ENCODE results near the gene ATG9A. TPM values are rescaled to one million over a fixed set of nuclear protein-coding genes. Genes with fewer than 3 reads are reported as not detected.

Gene ATG9A
- total and polyA plus RNA-seq, 9 of the 15 experiments (the other 6 are each of a cell fraction or from before 2014, with no cell fraction given): 0.25 to 65.6 (median 23.4) TPM

DNA sequence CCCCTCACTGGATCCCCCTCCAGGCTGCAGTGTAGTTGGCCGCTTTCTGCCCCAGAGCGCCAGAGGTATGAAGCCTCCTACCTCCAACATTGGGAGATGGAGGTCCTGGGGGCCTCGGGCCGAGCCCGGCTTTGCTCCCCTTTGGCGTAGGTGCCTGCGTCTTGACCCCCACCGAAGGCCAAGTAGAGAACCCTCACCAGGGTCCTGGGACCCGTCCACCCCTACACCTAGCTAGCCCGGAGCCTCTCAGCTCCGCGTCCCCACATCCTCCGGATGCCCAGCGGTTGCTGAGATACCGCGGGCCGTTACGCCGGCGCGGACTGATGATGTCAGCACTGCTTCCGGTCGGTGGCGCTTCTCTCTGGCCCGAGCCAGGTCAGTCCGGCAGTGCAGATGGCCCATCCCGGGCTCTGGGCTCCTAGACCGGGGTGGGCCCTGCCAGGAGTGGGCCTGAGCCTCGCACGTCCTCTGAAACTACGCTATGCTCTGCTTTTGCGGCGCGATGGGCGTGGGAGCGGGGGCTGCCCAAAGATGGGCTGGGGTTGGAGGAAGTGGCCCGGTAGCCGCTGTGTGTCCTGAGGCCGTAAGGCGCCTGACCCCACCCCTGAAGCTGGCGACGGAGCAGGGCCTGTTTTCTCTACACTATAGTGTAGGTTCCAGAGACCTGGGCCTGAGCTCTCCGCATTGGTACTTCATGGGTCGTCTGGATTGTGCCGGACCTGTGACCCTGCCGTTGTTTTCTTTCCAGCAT, 15.9 kb upstream of the ATG9A start, which contains the start of the genes GLB1L and STK16 (continued):
- TF ChIP-seq, protein P1, sequence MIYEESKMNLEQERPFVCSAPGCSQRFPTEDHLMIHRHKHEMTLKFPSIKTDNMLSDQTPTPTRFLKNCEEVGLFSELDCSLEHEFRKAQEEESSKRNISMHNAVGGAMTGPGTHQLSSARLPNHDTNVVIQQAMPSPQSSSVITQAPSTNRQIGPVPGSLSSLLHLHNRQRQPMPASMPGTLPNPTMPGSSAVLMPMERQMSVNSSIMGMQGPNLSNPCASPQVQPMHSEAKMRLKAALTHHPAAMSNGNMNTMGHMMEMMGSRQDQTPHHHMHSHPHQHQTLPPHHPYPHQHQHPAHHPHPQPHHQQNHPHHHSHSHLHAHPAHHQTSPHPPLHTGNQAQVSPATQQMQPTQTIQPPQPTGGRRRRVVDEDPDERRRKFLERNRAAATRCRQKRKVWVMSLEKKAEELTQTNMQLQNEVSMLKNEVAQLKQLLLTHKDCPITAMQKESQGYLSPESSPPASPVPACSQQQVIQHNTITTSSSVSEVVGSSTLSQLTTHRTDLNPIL (CRISPR knock-in tag; IDR thresholded peaks at IDR 0.05): no peak
- peak; percentile 46 for TF ChIP-seq CCNT2 (IDR thresholded peaks at IDR 0.05; ENCODE audit: borderline replicate concordance, extremely low read depth, insufficient read length, low read depth, low read length)
- TF ChIP-seq, protein P2, sequence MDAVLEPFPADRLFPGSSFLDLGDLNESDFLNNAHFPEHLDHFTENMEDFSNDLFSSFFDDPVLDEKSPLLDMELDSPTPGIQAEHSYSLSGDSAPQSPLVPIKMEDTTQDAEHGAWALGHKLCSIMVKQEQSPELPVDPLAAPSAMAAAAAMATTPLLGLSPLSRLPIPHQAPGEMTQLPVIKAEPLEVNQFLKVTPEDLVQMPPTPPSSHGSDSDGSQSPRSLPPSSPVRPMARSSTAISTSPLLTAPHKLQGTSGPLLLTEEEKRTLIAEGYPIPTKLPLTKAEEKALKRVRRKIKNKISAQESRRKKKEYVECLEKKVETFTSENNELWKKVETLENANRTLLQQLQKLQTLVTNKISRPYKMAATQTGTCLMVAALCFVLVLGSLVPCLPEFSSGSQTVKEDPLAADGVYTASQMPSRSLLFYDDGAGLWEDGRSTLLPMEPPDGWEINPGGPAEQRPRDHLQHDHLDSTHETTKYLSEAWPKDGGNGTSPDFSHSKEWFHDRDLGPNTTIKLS (IDR thresholded peaks at IDR 0.05; ENCODE audit: borderline replicate concordance, low read depth): peak; percentile 44; the same call in 1 of the 2 replicates
- TF ChIP-seq, protein P3, sequence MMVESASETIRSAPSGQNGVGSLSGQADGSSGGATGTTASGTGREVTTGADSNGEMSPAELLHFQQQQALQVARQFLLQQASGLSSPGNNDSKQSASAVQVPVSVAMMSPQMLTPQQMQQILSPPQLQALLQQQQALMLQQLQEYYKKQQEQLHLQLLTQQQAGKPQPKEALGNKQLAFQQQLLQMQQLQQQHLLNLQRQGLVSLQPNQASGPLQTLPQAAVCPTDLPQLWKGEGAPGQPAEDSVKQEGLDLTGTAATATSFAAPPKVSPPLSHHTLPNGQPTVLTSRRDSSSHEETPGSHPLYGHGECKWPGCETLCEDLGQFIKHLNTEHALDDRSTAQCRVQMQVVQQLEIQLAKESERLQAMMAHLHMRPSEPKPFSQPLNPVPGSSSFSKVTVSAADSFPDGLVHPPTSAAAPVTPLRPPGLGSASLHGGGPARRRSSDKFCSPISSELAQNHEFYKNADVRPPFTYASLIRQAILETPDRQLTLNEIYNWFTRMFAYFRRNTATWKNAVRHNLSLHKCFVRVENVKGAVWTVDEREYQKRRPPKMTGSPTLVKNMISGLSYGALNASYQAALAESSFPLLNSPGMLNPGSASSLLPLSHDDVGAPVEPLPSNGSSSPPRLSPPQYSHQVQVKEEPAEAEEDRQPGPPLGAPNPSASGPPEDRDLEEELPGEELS (CRISPR knock-in tag; IDR thresholded peaks at IDR 0.05; ENCODE audit: borderline replicate concordance): no peak
- peak; percentile 55; the same call in 1 of the 2 replicates for TF ChIP-seq FOXP1 (CRISPR knock-in tag; IDR thresholded peaks at IDR 0.05)
- TF ChIP-seq POLR2AphosphoS5 (IDR thresholded peaks at IDR 0.05; ENCODE audit: control insufficient read depth, insufficient read depth, low read depth, low read length): peak; percentile 74
- TF ChIP-seq YY1 (IDR thresholded peaks at IDR 0.05; ENCODE audit: borderline replicate concordance in 1 of 3, control insufficient read depth in 1 of 3, extremely low read depth in 1 of 3, insufficient read depth in 3 of 3, insufficient read length in 1 of 3, insufficient replicate concordance in 2 of 3, low read depth in 1 of 3, low read length in 2 of 3): peak in 2 of 3 experiments; percentile 63 to 77
- no peak for TF ChIP-seq MIER1 (IDR thresholded peaks at IDR 0.05; ENCODE audit: low read depth)
- TF ChIP-seq ZNF146 (CRISPR knock-in tag; IDR thresholded peaks at IDR 0.05; ENCODE audit: unreplicated experiment): no peak
- TF ChIP-seq RFX7 (CRISPR knock-in tag; IDR thresholded peaks at IDR 0.05): no peak
- TF ChIP-seq, protein P4, sequence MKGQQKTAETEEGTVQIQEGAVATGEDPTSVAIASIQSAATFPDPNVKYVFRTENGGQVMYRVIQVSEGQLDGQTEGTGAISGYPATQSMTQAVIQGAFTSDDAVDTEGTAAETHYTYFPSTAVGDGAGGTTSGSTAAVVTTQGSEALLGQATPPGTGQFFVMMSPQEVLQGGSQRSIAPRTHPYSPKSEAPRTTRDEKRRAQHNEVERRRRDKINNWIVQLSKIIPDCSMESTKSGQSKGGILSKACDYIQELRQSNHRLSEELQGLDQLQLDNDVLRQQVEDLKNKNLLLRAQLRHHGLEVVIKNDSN (CRISPR knock-in tag; IDR thresholded peaks at IDR 0.05): no peak
- TF ChIP-seq ZFPM2 (CRISPR knock-in tag; IDR thresholded peaks at IDR 0.05): no peak
- TF ChIP-seq POLR2B (IDR thresholded peaks at IDR 0.05; ENCODE audit: low read depth, partially characterized antibody): peak; percentile 86
- TF ChIP-seq, protein P5, sequence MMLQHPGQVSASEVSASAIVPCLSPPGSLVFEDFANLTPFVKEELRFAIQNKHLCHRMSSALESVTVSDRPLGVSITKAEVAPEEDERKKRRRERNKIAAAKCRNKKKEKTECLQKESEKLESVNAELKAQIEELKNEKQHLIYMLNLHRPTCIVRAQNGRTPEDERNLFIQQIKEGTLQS (IDR thresholded peaks at IDR 0.05): peak; percentile 69
- TF ChIP-seq, protein P5 (CRISPR knock-in tag; conservative IDR thresholded peaks at IDR 0.05): no peak
- TF ChIP-seq SUPT5H (IDR thresholded peaks at IDR 0.05): peak; percentile 91
